GM19099 (cell line): ENCODE data around the gene UBXN2A.
A peak's percentile ranks its signal among the peaks of the same experiment; 100 is the strongest.

Experiments used
- POLR2A ChIP-seq: IDR thresholded peaks from 3 replicates; pipeline ENCODE4 v1.6.1; 2011; ENCODE audit warnings: low read depth; ENCODE audit not compliant: insufficient read length; ENCODE audit errors: extremely low read depth

The UBXN2A gene

GRCh38 chr2:23925702-23926289, 14.5 kb upstream of the UBXN2A start:
- TF ChIP-seq POLR2A, result peak; percentile 82

GRCh38 chr2:23926290-23926749, 13.9 kb upstream of the UBXN2A start:
- no peak for TF ChIP-seq POLR2A

- peak; percentile 90 for TF ChIP-seq POLR2A
These were observed 13.3 kb upstream of the UBXN2A start, which contains the start of gene ATAD2B for GRCh38 chr2:23926750-23927571. Gene ATAD2B, minus strand, starts transcription at chr2:23927123. Its CDS starts 353 bp downstream, at chr2:23926770.

GRCh38 chr2:23934259-23934658, 6.0 kb upstream of the UBXN2A start:
- TF ChIP-seq POLR2A, result no peak

GRCh38 chr2:23940718-23941620, 706 bp downstream of the UBXN2A start:
- no peak for TF ChIP-seq POLR2A

- no peak for TF ChIP-seq POLR2A
These were observed 1.4 kb downstream of the UBXN2A start for GRCh38 chr2:23941644-23942043.

- TF ChIP-seq POLR2A, result no peak
These were observed 3.4 kb downstream of the UBXN2A start for GRCh38 chr2:23943666-23944065.

- TF ChIP-seq POLR2A, result no peak
These were observed 4.3 kb downstream of the UBXN2A start for GRCh38 chr2:23944527-23944926.

GRCh38 chr2:23944976-23945375, 4.7 kb downstream of the UBXN2A start:
- no peak for TF ChIP-seq POLR2A

GRCh38 chr2:23947350-23947749, 7.1 kb downstream of the UBXN2A start:
- TF ChIP-seq POLR2A, result no peak

GRCh38 chr2:23953625-23954024, 13.4 kb downstream of the UBXN2A start:
- TF ChIP-seq POLR2A, result no peak

- no peak for TF ChIP-seq POLR2A
These were observed 14.2 kb downstream of the UBXN2A start for GRCh38 chr2:23954325-23955014.

- TF ChIP-seq POLR2A, result no peak
These were observed 27.6 kb downstream of the UBXN2A start for GRCh38 chr2:23967846-23968245.

- no peak for TF ChIP-seq POLR2A
These were observed 36.6 kb downstream of the UBXN2A start for GRCh38 chr2:23976883-23977282.

GRCh38 chr2:23988371-23988770, 48.1 kb downstream of the UBXN2A start:
- no peak for TF ChIP-seq POLR2A
